ENCODE results near the gene ZWINT. TPM values are rescaled to one million over a fixed set of nuclear protein-coding genes. Genes with fewer than 3 reads are reported as not detected.
A peak's percentile ranks its signal among the peaks of the same experiment; 100 is the strongest.

The ZWINT gene
- total and polyA plus RNA-seq, 2 of the 13 experiments (the other 11 are each of a cell fraction or from before 2014, with no cell fraction given) = 27.3 to 121 TPM

- TF ChIP-seq TFDP2 (CRISPR knock-in tag; IDR thresholded peaks at IDR 0.05) (peak; percentile 100), ZC3H13 (CRISPR knock-in tag; IDR thresholded peaks at IDR 0.05) (peak; percentile 68; the same call in 1 of the 2 replicates), KLF16 (CRISPR knock-in tag; IDR thresholded peaks at IDR 0.05) (peak in 1 of 2 experiments; percentile 66; a peak in 1 of 4 replicates), HINFP (CRISPR knock-in tag; IDR thresholded peaks at IDR 0.05; ENCODE audit: low read depth) (0 out of 2 replicates have a peak, but pooled peaks have one; percentile 27), BCL3 (CRISPR knock-in tag; IDR thresholded peaks at IDR 0.05) (no peak), TFAP4 (IDR thresholded peaks at IDR 0.05; ENCODE audit: borderline replicate concordance, low read depth) (peak; percentile 72; the same call in 1 of the 2 replicates), SP1 (IDR thresholded peaks at IDR 0.05) (no peak), SP1 (CRISPR knock-in tag; IDR thresholded peaks at IDR 0.05) (peak; percentile 76; the same call in 1 of the 2 replicates), NCOA1 (CRISPR knock-in tag; IDR thresholded peaks at IDR 0.05) (no peak), NCOA2 (CRISPR knock-in tag; IDR thresholded peaks at IDR 0.05) (peak; percentile 25; the same call in 1 of the 2 replicates), KMT2A (CRISPR knock-in tag; IDR thresholded peaks at IDR 0.05) (peak; percentile 82), ZNF547 (CRISPR knock-in tag; IDR thresholded peaks at IDR 0.05) (no peak), HMGXB3 (CRISPR knock-in tag; IDR thresholded peaks at IDR 0.05; ENCODE audit: borderline replicate concordance) (peak; percentile 95), TFDP1 (CRISPR knock-in tag; IDR thresholded peaks at IDR 0.05; ENCODE audit: borderline replicate concordance) (peak; percentile 100), HOXA9 (CRISPR knock-in tag; IDR thresholded peaks at IDR 0.05; ENCODE audit: borderline replicate concordance) (peak; percentile 90), ZNF800 (CRISPR knock-in tag; IDR thresholded peaks at IDR 0.05) (0 out of 2 replicates have a peak, but pooled peaks have one; percentile 32)
These were observed at the start of gene ZWINT (continued) for GRCh38 chr10:56360967-56361612.
